Measurements from ENCODE around the gene ELAVL4.

DNA sequence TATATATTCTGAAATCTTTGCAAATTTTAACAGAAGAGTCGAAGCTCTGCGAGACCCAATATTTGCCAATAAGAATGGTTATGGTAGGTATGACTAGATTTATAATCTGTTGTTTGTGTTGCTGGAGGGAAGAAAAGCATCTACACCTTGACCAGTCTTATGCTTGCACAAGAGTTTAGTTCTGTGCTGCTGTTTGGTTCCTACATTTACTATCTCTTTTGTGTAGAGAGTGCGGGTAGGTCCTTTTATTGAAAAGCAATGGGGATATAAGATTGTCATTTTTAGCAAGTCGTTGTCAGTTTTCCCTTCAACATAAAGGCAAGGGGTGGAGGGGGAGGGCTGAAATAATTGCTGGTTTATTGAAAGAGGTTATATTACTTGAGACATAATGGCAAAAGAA, 396 bp downstream of the ELAVL4 start:
- no peak for TF ChIP-seq RAD21 (IDR thresholded peaks at IDR 0.05; ENCODE audit: low read depth)
- TF ChIP-seq EP300 (IDR thresholded peaks at IDR 0.05; ENCODE audit: borderline replicate concordance), result no peak
- TF ChIP-seq, protein P1, sequence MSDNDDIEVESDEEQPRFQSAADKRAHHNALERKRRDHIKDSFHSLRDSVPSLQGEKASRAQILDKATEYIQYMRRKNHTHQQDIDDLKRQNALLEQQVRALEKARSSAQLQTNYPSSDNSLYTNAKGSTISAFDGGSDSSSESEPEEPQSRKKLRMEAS (IDR thresholded peaks at IDR 0.05), result no peak
- TF ChIP-seq CEBPB (IDR thresholded peaks at IDR 0.05), result no peak
- no peak for TF ChIP-seq EGR1 (IDR thresholded peaks at IDR 0.05)
- TF ChIP-seq ZBTB7A (IDR thresholded peaks at IDR 0.05; ENCODE audit: low read depth), result no peak
- no peak for TF ChIP-seq TAF1 (IDR thresholded peaks at IDR 0.05; ENCODE audit: low read depth)
- no peak for TF ChIP-seq NFIC (IDR thresholded peaks at IDR 0.05)
- TF ChIP-seq, protein P2, sequence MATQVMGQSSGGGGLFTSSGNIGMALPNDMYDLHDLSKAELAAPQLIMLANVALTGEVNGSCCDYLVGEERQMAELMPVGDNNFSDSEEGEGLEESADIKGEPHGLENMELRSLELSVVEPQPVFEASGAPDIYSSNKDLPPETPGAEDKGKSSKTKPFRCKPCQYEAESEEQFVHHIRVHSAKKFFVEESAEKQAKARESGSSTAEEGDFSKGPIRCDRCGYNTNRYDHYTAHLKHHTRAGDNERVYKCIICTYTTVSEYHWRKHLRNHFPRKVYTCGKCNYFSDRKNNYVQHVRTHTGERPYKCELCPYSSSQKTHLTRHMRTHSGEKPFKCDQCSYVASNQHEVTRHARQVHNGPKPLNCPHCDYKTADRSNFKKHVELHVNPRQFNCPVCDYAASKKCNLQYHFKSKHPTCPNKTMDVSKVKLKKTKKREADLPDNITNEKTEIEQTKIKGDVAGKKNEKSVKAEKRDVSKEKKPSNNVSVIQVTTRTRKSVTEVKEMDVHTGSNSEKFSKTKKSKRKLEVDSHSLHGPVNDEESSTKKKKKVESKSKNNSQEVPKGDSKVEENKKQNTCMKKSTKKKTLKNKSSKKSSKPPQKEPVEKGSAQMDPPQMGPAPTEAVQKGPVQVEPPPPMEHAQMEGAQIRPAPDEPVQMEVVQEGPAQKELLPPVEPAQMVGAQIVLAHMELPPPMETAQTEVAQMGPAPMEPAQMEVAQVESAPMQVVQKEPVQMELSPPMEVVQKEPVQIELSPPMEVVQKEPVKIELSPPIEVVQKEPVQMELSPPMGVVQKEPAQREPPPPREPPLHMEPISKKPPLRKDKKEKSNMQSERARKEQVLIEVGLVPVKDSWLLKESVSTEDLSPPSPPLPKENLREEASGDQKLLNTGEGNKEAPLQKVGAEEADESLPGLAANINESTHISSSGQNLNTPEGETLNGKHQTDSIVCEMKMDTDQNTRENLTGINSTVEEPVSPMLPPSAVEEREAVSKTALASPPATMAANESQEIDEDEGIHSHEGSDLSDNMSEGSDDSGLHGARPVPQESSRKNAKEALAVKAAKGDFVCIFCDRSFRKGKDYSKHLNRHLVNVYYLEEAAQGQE (IDR thresholded peaks at IDR 0.05; ENCODE audit: low read depth), result no peak
- TF ChIP-seq TCF12 (IDR thresholded peaks at IDR 0.05; ENCODE audit: low read depth), result no peak

Data from Ishikawa (cell line).